HEK293 (cell line): Measurements from ENCODE around the gene ABCA2.

Experiments used
- BCL11B ChIP-seq: fragments of 450-650 bp; formaldehyde crosslinking; IDR thresholded peaks from 2 replicates; pipeline ENCODE4 v1.5.1; 2016; ENCODE audit warnings: low read depth, missing biosample characterization, missing genetic modification characterization
- KLF17 ChIP-seq: fragments of 450-650 bp; formaldehyde crosslinking; IDR thresholded peaks from 2 replicates; pipeline ENCODE4 v1.5.1; 2016; ENCODE audit warnings: missing biosample characterization, missing genetic modification characterization
- KLF8 ChIP-seq: fragments of 450-650 bp; formaldehyde crosslinking; IDR thresholded peaks from 2 replicates; pipeline ENCODE4 v1.5.1; 2016; ENCODE audit warnings: missing biosample characterization, missing genetic modification characterization
- MEIS1 ChIP-seq: sonication (generic); formaldehyde crosslinking; IDR thresholded peaks from 2 replicates; pipeline ENCODE4 v1.8.1; 2022; ENCODE audit warnings: missing genetic modification reagents, mild to moderate bottlenecking, borderline replicate concordance
- SP2 ChIP-seq: fragments of 450-650 bp; formaldehyde crosslinking; IDR thresholded peaks from 2 replicates; pipeline ENCODE4 v1.5.1; 2016; ENCODE audit warnings: missing biosample characterization, missing genetic modification characterization
- SP3 ChIP-seq: fragments of 450-650 bp; formaldehyde crosslinking; IDR thresholded peaks from 2 replicates; pipeline ENCODE4 v1.5.1; 2016; ENCODE audit warnings: missing biosample characterization, missing genetic modification characterization
- WT1 ChIP-seq: fragments of 450-650 bp; formaldehyde crosslinking; IDR thresholded peaks from 2 replicates; pipeline ENCODE4 v1.5.1; 2016; ENCODE audit warnings: missing biosample characterization, missing genetic modification characterization
- ZBTB20 ChIP-seq: fragments of 450-650 bp; formaldehyde crosslinking; IDR thresholded peaks from 2 replicates; pipeline ENCODE4 v1.5.1; 2016; ENCODE audit warnings: missing biosample characterization, missing genetic modification characterization
- ZBTB7A ChIP-seq: fragments of 450-650 bp; formaldehyde crosslinking; IDR thresholded peaks from 2 replicates; pipeline ENCODE4 v1.5.1; 2016; ENCODE audit warnings: low read depth, missing biosample characterization, missing genetic modification characterization
- ZBTB8A ChIP-seq: fragments of 450-650 bp; formaldehyde crosslinking; IDR thresholded peaks from 2 replicates; pipeline ENCODE4 v1.5.1; 2016; ENCODE audit warnings: missing biosample characterization, missing genetic modification characterization
- ZFP69B ChIP-seq: fragments of 450-650 bp; formaldehyde crosslinking; IDR thresholded peaks from 2 replicates; pipeline ENCODE4 v1.5.1; 2016; ENCODE audit warnings: missing biosample characterization, missing genetic modification characterization
- ZNF10 ChIP-seq: fragments of 450-650 bp; formaldehyde crosslinking; IDR thresholded peaks from 2 replicates; pipeline ENCODE4 v1.5.1; 2017; ENCODE audit warnings: missing biosample characterization, missing genetic modification characterization
- ZNF155 ChIP-seq: fragments of 450-650 bp; formaldehyde crosslinking; IDR thresholded peaks from 2 replicates; pipeline ENCODE4 v1.5.1; 2016; ENCODE audit warnings: missing biosample characterization, missing genetic modification characterization
- ZNF16 ChIP-seq: fragments of 450-650 bp; formaldehyde crosslinking; IDR thresholded peaks from 2 replicates; pipeline ENCODE4 v1.5.1; 2016; ENCODE audit warnings: low read depth, missing biosample characterization, missing genetic modification characterization
- ZNF19 ChIP-seq: fragments of 450-650 bp; formaldehyde crosslinking; IDR thresholded peaks from 2 replicates; pipeline ENCODE4; 2016; ENCODE audit warnings: missing biosample characterization, missing genetic modification characterization, low read depth
- ZNF2 ChIP-seq: fragments of 450-650 bp; formaldehyde crosslinking; IDR thresholded peaks from 2 replicates; pipeline ENCODE4 v1.5.1; 2016; ENCODE audit warnings: missing biosample characterization, missing genetic modification characterization
- ZNF211 ChIP-seq: fragments of 450-650 bp; formaldehyde crosslinking; IDR thresholded peaks from 2 replicates; pipeline ENCODE4 v1.5.1; 2016; ENCODE audit warnings: low read depth, missing biosample characterization, missing genetic modification characterization
- ZNF24 ChIP-seq: fragments of 450-650 bp; formaldehyde crosslinking; IDR thresholded peaks from 2 replicates; pipeline ENCODE4 v1.5.1; 2016; ENCODE audit warnings: missing biosample characterization, missing genetic modification characterization
- ZNF394 ChIP-seq: fragments of 450-650 bp; formaldehyde crosslinking; IDR thresholded peaks from 2 replicates; pipeline ENCODE4 v1.5.1; 2016; ENCODE audit warnings: missing biosample characterization, missing genetic modification characterization, mild to moderate bottlenecking, moderate library complexity, borderline replicate concordance
- ZNF514 ChIP-seq: fragments of 450-650 bp; formaldehyde crosslinking; IDR thresholded peaks from 2 replicates; pipeline ENCODE4 v1.5.1; 2016; ENCODE audit warnings: missing biosample characterization, missing genetic modification characterization
- ZNF560 ChIP-seq: fragments of 450-650 bp; formaldehyde crosslinking; IDR thresholded peaks from 2 replicates; pipeline ENCODE4 v1.5.1; 2017; ENCODE audit warnings: missing biosample characterization, missing genetic modification characterization, borderline replicate concordance
- ZNF623 ChIP-seq: fragments of 450-650 bp; formaldehyde crosslinking; IDR thresholded peaks from 2 replicates; pipeline ENCODE4 v1.5.1; 2016; ENCODE audit warnings: missing biosample characterization, missing genetic modification characterization
- ZNF626 ChIP-seq: fragments of 450-650 bp; sonication (Bioruptor Pico); formaldehyde crosslinking; IDR thresholded peaks from 2 replicates; pipeline ENCODE4 v1.5.1; 2018; ENCODE audit warnings: missing biosample characterization, missing genetic modification characterization, inconsistent platforms
- TF ChIP-seq, protein P1 (sequence below): IDR thresholded peaks from 2 replicates; pipeline ENCODE4 v1.6.1; 2011; ENCODE audit warnings: mild to moderate bottlenecking, low read depth, low read length, borderline replicate concordance
- TF ChIP-seq, protein P2 (sequence below): fragments of 450-650 bp; formaldehyde crosslinking; IDR thresholded peaks from 2 replicates; pipeline ENCODE4 v1.5.1; 2016; ENCODE audit warnings: missing biosample characterization, missing genetic modification characterization
- TF ChIP-seq, protein P3 (sequence below): fragments of 450-650 bp; formaldehyde crosslinking; IDR thresholded peaks from 2 replicates; pipeline ENCODE4 v1.5.1; 2016; ENCODE audit warnings: missing biosample characterization, missing genetic modification characterization
- TF ChIP-seq, protein P4 (sequence below): fragments of 450-650 bp; formaldehyde crosslinking; IDR thresholded peaks from 2 replicates; pipeline ENCODE4 v1.5.1; 2016; ENCODE audit warnings: missing biosample characterization, missing genetic modification characterization, borderline replicate concordance
- TF ChIP-seq, protein P5 (sequence below): fragments of 450-650 bp; formaldehyde crosslinking; IDR thresholded peaks from 2 replicates; pipeline ENCODE4 v1.5.1; 2017; ENCODE audit warnings: missing biosample characterization, mild to moderate bottlenecking, missing genetic modification characterization, moderate library complexity

Gene ABCA2

GRCh38 chr9:137021979-137022661, 5.9 kb downstream of the ABCA2 start (continued):
- no peak for TF ChIP-seq ZNF626 (tag by site-specific recombination)
- TF ChIP-seq ZNF514 (tag by site-specific recombination), result no peak
- TF ChIP-seq, protein P1, sequence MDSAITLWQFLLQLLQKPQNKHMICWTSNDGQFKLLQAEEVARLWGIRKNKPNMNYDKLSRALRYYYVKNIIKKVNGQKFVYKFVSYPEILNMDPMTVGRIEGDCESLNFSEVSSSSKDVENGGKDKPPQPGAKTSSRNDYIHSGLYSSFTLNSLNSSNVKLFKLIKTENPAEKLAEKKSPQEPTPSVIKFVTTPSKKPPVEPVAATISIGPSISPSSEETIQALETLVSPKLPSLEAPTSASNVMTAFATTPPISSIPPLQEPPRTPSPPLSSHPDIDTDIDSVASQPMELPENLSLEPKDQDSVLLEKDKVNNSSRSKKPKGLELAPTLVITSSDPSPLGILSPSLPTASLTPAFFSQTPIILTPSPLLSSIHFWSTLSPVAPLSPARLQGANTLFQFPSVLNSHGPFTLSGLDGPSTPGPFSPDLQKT, result no peak
- no peak for TF ChIP-seq ZBTB7A (tag by site-specific recombination)
- no peak for TF ChIP-seq BCL11B
- TF ChIP-seq ZNF211 (tag by site-specific recombination), result no peak
- TF ChIP-seq, protein P2, sequence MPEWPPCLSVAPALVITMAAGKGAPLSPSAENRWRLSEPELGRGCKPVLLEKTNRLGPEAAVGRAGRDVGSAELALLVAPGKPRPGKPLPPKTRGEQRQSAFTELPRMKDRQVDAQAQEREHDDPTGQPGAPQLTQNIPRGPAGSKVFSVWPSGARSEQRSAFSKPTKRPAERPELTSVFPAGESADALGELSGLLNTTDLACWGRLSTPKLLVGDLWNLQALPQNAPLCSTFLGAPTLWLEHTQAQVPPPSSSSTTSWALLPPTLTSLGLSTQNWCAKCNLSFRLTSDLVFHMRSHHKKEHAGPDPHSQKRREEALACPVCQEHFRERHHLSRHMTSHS (tag by site-specific recombination), result no peak
- no peak for TF ChIP-seq ZNF155 (tag by site-specific recombination)
- no peak for TF ChIP-seq MEIS1
- TF ChIP-seq KLF17 (tag by site-specific recombination), result 0 out of 2 replicates have a peak, but pooled peaks have one; percentile 24
- no peak for TF ChIP-seq ZBTB20 (tag by site-specific recombination)
- peak; percentile 84 for TF ChIP-seq SP2
- peak; percentile 85 for TF ChIP-seq KLF8
- TF ChIP-seq ZNF24 (tag by site-specific recombination), result no peak
- TF ChIP-seq ZNF2 (tag by site-specific recombination), result no peak
- no peak for TF ChIP-seq ZNF16 (tag by site-specific recombination)
- peak; percentile 62; the same call in 1 of the 2 replicates for TF ChIP-seq SP3 (tag by site-specific recombination)
- TF ChIP-seq, protein P3, sequence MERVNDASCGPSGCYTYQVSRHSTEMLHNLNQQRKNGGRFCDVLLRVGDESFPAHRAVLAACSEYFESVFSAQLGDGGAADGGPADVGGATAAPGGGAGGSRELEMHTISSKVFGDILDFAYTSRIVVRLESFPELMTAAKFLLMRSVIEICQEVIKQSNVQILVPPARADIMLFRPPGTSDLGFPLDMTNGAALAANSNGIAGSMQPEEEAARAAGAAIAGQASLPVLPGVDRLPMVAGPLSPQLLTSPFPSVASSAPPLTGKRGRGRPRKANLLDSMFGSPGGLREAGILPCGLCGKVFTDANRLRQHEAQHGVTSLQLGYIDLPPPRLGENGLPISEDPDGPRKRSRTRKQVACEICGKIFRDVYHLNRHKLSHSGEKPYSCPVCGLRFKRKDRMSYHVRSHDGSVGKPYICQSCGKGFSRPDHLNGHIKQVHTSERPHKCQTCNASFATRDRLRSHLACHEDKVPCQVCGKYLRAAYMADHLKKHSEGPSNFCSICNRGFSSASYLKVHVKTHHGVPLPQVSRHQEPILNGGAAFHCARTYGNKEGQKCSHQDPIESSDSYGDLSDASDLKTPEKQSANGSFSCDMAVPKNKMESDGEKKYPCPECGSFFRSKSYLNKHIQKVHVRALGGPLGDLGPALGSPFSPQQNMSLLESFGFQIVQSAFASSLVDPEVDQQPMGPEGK (tag by site-specific recombination), result peak; percentile 84
- TF ChIP-seq, protein P4, sequence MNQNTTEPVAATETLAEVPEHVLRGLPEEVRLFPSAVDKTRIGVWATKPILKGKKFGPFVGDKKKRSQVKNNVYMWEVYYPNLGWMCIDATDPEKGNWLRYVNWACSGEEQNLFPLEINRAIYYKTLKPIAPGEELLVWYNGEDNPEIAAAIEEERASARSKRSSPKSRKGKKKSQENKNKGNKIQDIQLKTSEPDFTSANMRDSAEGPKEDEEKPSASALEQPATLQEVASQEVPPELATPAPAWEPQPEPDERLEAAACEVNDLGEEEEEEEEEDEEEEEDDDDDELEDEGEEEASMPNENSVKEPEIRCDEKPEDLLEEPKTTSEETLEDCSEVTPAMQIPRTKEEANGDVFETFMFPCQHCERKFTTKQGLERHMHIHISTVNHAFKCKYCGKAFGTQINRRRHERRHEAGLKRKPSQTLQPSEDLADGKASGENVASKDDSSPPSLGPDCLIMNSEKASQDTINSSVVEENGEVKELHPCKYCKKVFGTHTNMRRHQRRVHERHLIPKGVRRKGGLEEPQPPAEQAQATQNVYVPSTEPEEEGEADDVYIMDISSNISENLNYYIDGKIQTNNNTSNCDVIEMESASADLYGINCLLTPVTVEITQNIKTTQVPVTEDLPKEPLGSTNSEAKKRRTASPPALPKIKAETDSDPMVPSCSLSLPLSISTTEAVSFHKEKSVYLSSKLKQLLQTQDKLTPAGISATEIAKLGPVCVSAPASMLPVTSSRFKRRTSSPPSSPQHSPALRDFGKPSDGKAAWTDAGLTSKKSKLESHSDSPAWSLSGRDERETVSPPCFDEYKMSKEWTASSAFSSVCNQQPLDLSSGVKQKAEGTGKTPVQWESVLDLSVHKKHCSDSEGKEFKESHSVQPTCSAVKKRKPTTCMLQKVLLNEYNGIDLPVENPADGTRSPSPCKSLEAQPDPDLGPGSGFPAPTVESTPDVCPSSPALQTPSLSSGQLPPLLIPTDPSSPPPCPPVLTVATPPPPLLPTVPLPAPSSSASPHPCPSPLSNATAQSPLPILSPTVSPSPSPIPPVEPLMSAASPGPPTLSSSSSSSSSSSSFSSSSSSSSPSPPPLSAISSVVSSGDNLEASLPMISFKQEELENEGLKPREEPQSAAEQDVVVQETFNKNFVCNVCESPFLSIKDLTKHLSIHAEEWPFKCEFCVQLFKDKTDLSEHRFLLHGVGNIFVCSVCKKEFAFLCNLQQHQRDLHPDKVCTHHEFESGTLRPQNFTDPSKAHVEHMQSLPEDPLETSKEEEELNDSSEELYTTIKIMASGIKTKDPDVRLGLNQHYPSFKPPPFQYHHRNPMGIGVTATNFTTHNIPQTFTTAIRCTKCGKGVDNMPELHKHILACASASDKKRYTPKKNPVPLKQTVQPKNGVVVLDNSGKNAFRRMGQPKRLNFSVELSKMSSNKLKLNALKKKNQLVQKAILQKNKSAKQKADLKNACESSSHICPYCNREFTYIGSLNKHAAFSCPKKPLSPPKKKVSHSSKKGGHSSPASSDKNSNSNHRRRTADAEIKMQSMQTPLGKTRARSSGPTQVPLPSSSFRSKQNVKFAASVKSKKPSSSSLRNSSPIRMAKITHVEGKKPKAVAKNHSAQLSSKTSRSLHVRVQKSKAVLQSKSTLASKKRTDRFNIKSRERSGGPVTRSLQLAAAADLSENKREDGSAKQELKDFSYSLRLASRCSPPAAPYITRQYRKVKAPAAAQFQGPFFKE (tag by site-specific recombination), result 0 out of 2 replicates have a peak, but pooled peaks have one; percentile 85
- TF ChIP-seq ZNF19, result no peak
- peak; percentile 50 for TF ChIP-seq ZBTB8A (tag by site-specific recombination)
- no peak for TF ChIP-seq ZNF560 (tag by site-specific recombination)
- TF ChIP-seq ZFP69B (tag by site-specific recombination), result peak; percentile 84
- no peak for TF ChIP-seq ZNF10 (tag by site-specific recombination)
- TF ChIP-seq, protein P5, sequence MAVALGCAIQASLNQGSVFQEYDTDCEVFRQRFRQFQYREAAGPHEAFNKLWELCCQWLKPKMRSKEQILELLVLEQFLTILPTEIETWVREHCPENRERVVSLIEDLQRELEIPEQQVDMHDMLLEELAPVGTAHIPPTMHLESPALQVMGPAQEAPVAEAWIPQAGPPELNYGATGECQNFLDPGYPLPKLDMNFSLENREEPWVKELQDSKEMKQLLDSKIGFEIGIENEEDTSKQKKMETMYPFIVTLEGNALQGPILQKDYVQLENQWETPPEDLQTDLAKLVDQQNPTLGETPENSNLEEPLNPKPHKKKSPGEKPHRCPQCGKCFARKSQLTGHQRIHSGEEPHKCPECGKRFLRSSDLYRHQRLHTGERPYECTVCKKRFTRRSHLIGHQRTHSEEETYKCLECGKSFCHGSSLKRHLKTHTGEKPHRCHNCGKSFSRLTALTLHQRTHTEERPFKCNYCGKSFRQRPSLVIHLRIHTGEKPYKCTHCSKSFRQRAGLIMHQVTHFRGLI (tag by site-specific recombination), result peak; percentile 87
- no peak for TF ChIP-seq ZNF394 (tag by site-specific recombination)
- no peak for TF ChIP-seq ZNF623 (tag by site-specific recombination)
- TF ChIP-seq WT1 (tag by site-specific recombination), result no peak
